ENCODE results near the gene VWA8.

Gene VWA8

GRCh38 chr13:41981951-41982715 lies 21.2 kb upstream of the VWA8 start:
- TF ChIP-seq REST (IDR thresholded peaks at IDR 0.05; ENCODE audit: insufficient read depth in 1 of 2, low read depth in 2 of 2, low read length in 2 of 2) (no peak), SIN3A (IDR thresholded peaks at IDR 0.05; ENCODE audit: borderline replicate concordance, insufficient read depth, low read length) (no peak), POLR2AphosphoS5 (IDR thresholded peaks at IDR 0.05; ENCODE audit: low read depth, low read length) (no peak), TAF1 (IDR thresholded peaks at IDR 0.05; ENCODE audit: borderline replicate concordance, insufficient read depth, low read length) (no peak), FOXP2 (optimal IDR thresholded peaks at IDR 0.05; ENCODE audit: borderline replicate concordance, extremely low read depth, extremely low read length, insufficient read depth) (no peak)

GRCh38 chr13:41978007-41978406 lies 17.1 kb upstream of the VWA8 start:
- TF ChIP-seq REST (IDR thresholded peaks at IDR 0.05; ENCODE audit: insufficient read depth in 1 of 2, low read depth in 2 of 2, low read length in 2 of 2) (no peak), SIN3A (IDR thresholded peaks at IDR 0.05; ENCODE audit: borderline replicate concordance, insufficient read depth, low read length) (no peak), TAF1 (IDR thresholded peaks at IDR 0.05; ENCODE audit: borderline replicate concordance, insufficient read depth, low read length) (no peak), POLR2AphosphoS5 (IDR thresholded peaks at IDR 0.05; ENCODE audit: low read depth, low read length) (no peak), FOXP2 (optimal IDR thresholded peaks at IDR 0.05; ENCODE audit: borderline replicate concordance, extremely low read depth, extremely low read length, insufficient read depth) (no peak)

GRCh38 chr13:41976476-41976875 lies 15.6 kb upstream of the VWA8 start:
- no peak for TF ChIP-seq REST (IDR thresholded peaks at IDR 0.05; ENCODE audit: insufficient read depth in 1 of 2, low read depth in 2 of 2, low read length in 2 of 2)
- TF ChIP-seq FOXP2 (optimal IDR thresholded peaks at IDR 0.05; ENCODE audit: borderline replicate concordance, extremely low read depth, extremely low read length, insufficient read depth) = no peak
- no peak for TF ChIP-seq SIN3A (IDR thresholded peaks at IDR 0.05; ENCODE audit: borderline replicate concordance, insufficient read depth, low read length)
- TF ChIP-seq TAF1 (IDR thresholded peaks at IDR 0.05; ENCODE audit: borderline replicate concordance, insufficient read depth, low read length) = no peak
- TF ChIP-seq POLR2AphosphoS5 (IDR thresholded peaks at IDR 0.05; ENCODE audit: low read depth, low read length) = no peak

GRCh38 chr13:41974262-41974900 lies 13.5 kb upstream of the VWA8 start:
- TF ChIP-seq POLR2AphosphoS5 (IDR thresholded peaks at IDR 0.05; ENCODE audit: low read depth, low read length) = no peak
- TF ChIP-seq FOXP2 (optimal IDR thresholded peaks at IDR 0.05; ENCODE audit: borderline replicate concordance, extremely low read depth, extremely low read length, insufficient read depth) = no peak
- no peak for TF ChIP-seq SIN3A (IDR thresholded peaks at IDR 0.05; ENCODE audit: borderline replicate concordance, insufficient read depth, low read length)
- no peak for TF ChIP-seq REST (IDR thresholded peaks at IDR 0.05; ENCODE audit: insufficient read depth in 1 of 2, low read depth in 2 of 2, low read length in 2 of 2)
- no peak for TF ChIP-seq TAF1 (IDR thresholded peaks at IDR 0.05; ENCODE audit: borderline replicate concordance, insufficient read depth, low read length)
